ENCODE results near the gene CRKL. TPM values are rescaled to one million over a fixed set of nuclear protein-coding genes. Genes with fewer than 3 reads are reported as not detected.
"Not testable (repeated sequence)": the region's sequence is repeated elsewhere in the genome, so short reads cannot be mapped to it uniquely, and the experiment has no call there.

Gene CRKL
- total RNA-seq, 1 experiment from 2014 or later: 87.7 TPM

DNA sequence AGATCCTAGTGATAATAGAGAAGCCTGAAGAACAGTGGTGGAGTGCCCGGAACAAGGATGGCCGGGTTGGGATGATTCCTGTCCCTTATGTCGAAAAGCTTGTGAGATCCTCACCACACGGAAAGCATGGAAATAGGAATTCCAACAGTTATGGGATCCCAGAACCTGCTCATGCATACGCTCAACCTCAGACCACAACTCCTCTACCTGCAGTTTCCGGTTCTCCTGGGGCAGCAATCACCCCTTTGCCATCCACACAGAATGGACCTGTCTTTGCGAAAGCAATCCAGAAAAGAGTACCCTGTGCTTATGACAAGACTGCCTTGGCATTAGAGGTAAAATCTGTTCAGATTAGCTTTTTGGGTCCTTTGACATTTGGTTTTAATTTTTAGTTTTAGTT, 16.7 kb downstream of the CRKL start:
- H3K9me2 ChIP-seq (ENCODE audit: insufficient read depth): no peaks in the 10 kb centered on the region
- H3K36me3 ChIP-seq (ENCODE audit: control insufficient read depth in 1 of 2, insufficient read depth in 2 of 2, low read length in 2 of 2): peaks cover 19 to 27% of the 10 kb centered on the region in 2 experiments; a peak in 3 of 4 replicates
- TF ChIP-seq POLR2A (IDR thresholded peaks at IDR 0.05; ENCODE audit: borderline replicate concordance, extremely low read depth, insufficient read depth, insufficient read length) (no peak), JUND (IDR thresholded peaks at IDR 0.05) (no peak), FOSL1 (IDR thresholded peaks at IDR 0.05; ENCODE audit: low read depth) (no peak), SIN3A (IDR thresholded peaks at IDR 0.05; ENCODE audit: low read depth) (no peak), SRF (IDR thresholded peaks at IDR 0.05; ENCODE audit: low read depth) (no peak), EGR1 (IDR thresholded peaks at IDR 0.05; ENCODE audit: low read depth) (no peak), RAD21 (IDR thresholded peaks at IDR 0.05; ENCODE audit: low read depth) (no peak), POLR2AphosphoS5 (IDR thresholded peaks at IDR 0.05; ENCODE audit: low read depth, low read length) (no peak), ZFX (IDR thresholded peaks at IDR 0.05) (no peak)
- TF ChIP-seq, protein P1, sequence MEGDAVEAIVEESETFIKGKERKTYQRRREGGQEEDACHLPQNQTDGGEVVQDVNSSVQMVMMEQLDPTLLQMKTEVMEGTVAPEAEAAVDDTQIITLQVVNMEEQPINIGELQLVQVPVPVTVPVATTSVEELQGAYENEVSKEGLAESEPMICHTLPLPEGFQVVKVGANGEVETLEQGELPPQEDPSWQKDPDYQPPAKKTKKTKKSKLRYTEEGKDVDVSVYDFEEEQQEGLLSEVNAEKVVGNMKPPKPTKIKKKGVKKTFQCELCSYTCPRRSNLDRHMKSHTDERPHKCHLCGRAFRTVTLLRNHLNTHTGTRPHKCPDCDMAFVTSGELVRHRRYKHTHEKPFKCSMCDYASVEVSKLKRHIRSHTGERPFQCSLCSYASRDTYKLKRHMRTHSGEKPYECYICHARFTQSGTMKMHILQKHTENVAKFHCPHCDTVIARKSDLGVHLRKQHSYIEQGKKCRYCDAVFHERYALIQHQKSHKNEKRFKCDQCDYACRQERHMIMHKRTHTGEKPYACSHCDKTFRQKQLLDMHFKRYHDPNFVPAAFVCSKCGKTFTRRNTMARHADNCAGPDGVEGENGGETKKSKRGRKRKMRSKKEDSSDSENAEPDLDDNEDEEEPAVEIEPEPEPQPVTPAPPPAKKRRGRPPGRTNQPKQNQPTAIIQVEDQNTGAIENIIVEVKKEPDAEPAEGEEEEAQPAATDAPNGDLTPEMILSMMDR (IDR thresholded peaks at IDR 0.05 in 2 of 3, conservative IDR thresholded peaks at IDR 0.05 in 1 of 3; ENCODE audit: borderline replicate concordance in 1 of 3, insufficient read depth in 1 of 3, low read depth in 2 of 3, low read length in 2 of 3): no peak
- TF ChIP-seq, protein P2, sequence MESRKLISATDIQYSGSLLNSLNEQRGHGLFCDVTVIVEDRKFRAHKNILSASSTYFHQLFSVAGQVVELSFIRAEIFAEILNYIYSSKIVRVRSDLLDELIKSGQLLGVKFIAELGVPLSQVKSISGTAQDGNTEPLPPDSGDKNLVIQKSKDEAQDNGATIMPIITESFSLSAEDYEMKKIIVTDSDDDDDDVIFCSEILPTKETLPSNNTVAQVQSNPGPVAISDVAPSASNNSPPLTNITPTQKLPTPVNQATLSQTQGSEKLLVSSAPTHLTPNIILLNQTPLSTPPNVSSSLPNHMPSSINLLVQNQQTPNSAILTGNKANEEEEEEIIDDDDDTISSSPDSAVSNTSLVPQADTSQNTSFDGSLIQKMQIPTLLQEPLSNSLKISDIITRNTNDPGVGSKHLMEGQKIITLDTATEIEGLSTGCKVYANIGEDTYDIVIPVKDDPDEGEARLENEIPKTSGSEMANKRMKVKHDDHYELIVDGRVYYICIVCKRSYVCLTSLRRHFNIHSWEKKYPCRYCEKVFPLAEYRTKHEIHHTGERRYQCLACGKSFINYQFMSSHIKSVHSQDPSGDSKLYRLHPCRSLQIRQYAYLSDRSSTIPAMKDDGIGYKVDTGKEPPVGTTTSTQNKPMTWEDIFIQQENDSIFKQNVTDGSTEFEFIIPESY (IDR thresholded peaks at IDR 0.05; ENCODE audit: extremely low read depth, insufficient replicate concordance, low read length): no peak
- TF ChIP-seq, protein P3, sequence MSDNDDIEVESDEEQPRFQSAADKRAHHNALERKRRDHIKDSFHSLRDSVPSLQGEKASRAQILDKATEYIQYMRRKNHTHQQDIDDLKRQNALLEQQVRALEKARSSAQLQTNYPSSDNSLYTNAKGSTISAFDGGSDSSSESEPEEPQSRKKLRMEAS (IDR thresholded peaks at IDR 0.05): no peak
- TF ChIP-seq, protein P4, sequence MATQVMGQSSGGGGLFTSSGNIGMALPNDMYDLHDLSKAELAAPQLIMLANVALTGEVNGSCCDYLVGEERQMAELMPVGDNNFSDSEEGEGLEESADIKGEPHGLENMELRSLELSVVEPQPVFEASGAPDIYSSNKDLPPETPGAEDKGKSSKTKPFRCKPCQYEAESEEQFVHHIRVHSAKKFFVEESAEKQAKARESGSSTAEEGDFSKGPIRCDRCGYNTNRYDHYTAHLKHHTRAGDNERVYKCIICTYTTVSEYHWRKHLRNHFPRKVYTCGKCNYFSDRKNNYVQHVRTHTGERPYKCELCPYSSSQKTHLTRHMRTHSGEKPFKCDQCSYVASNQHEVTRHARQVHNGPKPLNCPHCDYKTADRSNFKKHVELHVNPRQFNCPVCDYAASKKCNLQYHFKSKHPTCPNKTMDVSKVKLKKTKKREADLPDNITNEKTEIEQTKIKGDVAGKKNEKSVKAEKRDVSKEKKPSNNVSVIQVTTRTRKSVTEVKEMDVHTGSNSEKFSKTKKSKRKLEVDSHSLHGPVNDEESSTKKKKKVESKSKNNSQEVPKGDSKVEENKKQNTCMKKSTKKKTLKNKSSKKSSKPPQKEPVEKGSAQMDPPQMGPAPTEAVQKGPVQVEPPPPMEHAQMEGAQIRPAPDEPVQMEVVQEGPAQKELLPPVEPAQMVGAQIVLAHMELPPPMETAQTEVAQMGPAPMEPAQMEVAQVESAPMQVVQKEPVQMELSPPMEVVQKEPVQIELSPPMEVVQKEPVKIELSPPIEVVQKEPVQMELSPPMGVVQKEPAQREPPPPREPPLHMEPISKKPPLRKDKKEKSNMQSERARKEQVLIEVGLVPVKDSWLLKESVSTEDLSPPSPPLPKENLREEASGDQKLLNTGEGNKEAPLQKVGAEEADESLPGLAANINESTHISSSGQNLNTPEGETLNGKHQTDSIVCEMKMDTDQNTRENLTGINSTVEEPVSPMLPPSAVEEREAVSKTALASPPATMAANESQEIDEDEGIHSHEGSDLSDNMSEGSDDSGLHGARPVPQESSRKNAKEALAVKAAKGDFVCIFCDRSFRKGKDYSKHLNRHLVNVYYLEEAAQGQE (IDR thresholded peaks at IDR 0.05; ENCODE audit: low read depth): no peak
- no peak for DNase-seq (ENCODE audit: low read depth, low spot score)
- intact Hi-C loops (cut with micrococcal nuclease): no loop called here
- no peak overlapping the region for H3K9ac ChIP-seq (ENCODE audit: low read length)
- no peak overlapping the region for H3K27ac ChIP-seq (ENCODE audit: low read depth, low read length)
- ChIA-PET RAD21 (ENCODE audit: low non-redundant PET in 1 of 2, low total read pairs in 2 of 2, uncharacterized antibody in 2 of 2, unreplicated experiment in 2 of 2) (no interaction called here), POLR2A (no interaction called here), CTCF (interaction anchor here (1.0 kb wide), 1 partner anchor 17 kb away, joined by 3 read pairs; the partner anchor contains the start of gene CRKL)
- no peak overlapping the region for H3K4me2 ChIP-seq (ENCODE audit: low read length)
- no peak overlapping the region for H2AFZ ChIP-seq (ENCODE audit: low read depth, low read length, poor library complexity, severe bottlenecking)
- no peaks in the 10 kb centered on the region for H3K9me3 ChIP-seq (ENCODE audit: control insufficient read depth in 1 of 2, insufficient read depth in 1 of 2, low read depth in 1 of 2, low read length in 2 of 2)
- H3K4me3 ChIP-seq (replicated peaks in 1 of 2; ENCODE audit: low read depth in 1 of 2, low read length in 2 of 2): no peak overlapping the region
- no TSS peak for BruUV-seq (replicated peaks)
- H3K4me1 ChIP-seq (ENCODE audit: control insufficient read depth in 1 of 2, insufficient read depth in 2 of 2, low read length in 2 of 2): no peaks in the 10 kb centered on the region; a peak in 1 of 4 replicates
- H3K27me3 ChIP-seq (ENCODE audit: insufficient read depth, low read length): no peaks in the 10 kb centered on the region
- H4K20me1 ChIP-seq (ENCODE audit: insufficient read depth): peaks cover 45% of the 10 kb centered on the region; the same call in 1 of the 2 replicates
- peaks cover 99% of the 10 kb centered on the region for H3K79me2 ChIP-seq (ENCODE audit: insufficient read depth, low read length)
- no peak for ATAC-seq

DNA sequence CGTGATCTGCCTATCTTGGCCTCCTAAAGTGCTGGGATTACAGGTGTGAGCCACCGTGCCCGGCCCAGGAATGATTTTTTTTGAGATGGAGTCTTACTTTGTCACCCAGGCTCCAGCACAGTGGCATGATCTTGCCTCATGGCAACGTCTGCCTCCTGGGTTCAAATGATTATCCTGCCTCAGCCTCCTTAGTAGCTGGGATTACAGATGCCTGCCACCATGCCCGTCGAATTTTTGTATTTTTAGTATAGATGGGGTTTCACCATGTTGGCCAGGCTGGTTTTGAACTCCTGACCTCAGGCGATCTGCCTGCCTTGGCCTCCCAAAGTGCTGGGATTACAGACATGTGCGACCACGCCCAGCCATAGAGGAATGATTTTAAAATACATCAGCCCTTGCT, 17.8 kb downstream of the CRKL start:
- H3K9me3 ChIP-seq (ENCODE audit: control insufficient read depth in 1 of 2, insufficient read depth in 1 of 2, low read depth in 1 of 2, low read length in 2 of 2); intact Hi-C loops (cut with micrococcal nuclease); RAD21 ChIA-PET (ENCODE audit: low non-redundant PET in 1 of 2, low total read pairs in 2 of 2, uncharacterized antibody in 2 of 2, unreplicated experiment in 2 of 2); H3K27me3 ChIP-seq (ENCODE audit: insufficient read depth, low read length); ATAC-seq; H3K27ac ChIP-seq (ENCODE audit: low read depth, low read length); H3K4me3 ChIP-seq (replicated peaks in 1 of 2; ENCODE audit: low read depth in 1 of 2, low read length in 2 of 2); H3K4me2 ChIP-seq (ENCODE audit: low read length); H2AFZ ChIP-seq (ENCODE audit: low read depth, low read length, poor library complexity, severe bottlenecking); H3K9ac ChIP-seq (ENCODE audit: low read length); H3K4me1 ChIP-seq (ENCODE audit: control insufficient read depth in 1 of 2, insufficient read depth in 2 of 2, low read length in 2 of 2); DNase-seq (ENCODE audit: low read depth, low spot score); POLR2A ChIA-PET; CTCF ChIA-PET; H3K9me2 ChIP-seq (ENCODE audit: insufficient read depth): not testable (repeated sequence)
- TSS peak; percentile 14 for BruUV-seq (replicated peaks)
- H3K79me2 ChIP-seq (ENCODE audit: insufficient read depth, low read length): peaks cover 100% of the 10 kb centered on the region
- H4K20me1 ChIP-seq (ENCODE audit: insufficient read depth): peaks cover 41% of the 10 kb centered on the region; the same call in 1 of the 2 replicates
- H3K36me3 ChIP-seq (ENCODE audit: control insufficient read depth in 1 of 2, insufficient read depth in 2 of 2, low read length in 2 of 2): peaks cover 19 to 27% of the 10 kb centered on the region in 2 experiments; a peak in 3 of 4 replicates

Data from HCT116 (cell line).